Hepatocyte (in vitro differentiated cells): ENCODE measurements around the gene TMEM131.

Experiments
- EZH2 ChIP-seq: fragments of 200-600 bp; sonication (generic); IDR thresholded peaks from 2 replicates; pipeline ENCODE4 v1.6.1; 2016; ENCODE audit warnings: antibody characterized with exemption, mild to moderate bottlenecking, borderline replicate concordance
- TF ChIP-seq, protein P1 (sequence below): fragments of 200-600 bp; sonication (generic); IDR thresholded peaks from 2 replicates; pipeline ENCODE4 v1.5.1; 2016; ENCODE audit warnings: antibody characterized with exemption, mild to moderate bottlenecking; ENCODE audit not compliant: poor library complexity

- TF ChIP-seq, protein P1, sequence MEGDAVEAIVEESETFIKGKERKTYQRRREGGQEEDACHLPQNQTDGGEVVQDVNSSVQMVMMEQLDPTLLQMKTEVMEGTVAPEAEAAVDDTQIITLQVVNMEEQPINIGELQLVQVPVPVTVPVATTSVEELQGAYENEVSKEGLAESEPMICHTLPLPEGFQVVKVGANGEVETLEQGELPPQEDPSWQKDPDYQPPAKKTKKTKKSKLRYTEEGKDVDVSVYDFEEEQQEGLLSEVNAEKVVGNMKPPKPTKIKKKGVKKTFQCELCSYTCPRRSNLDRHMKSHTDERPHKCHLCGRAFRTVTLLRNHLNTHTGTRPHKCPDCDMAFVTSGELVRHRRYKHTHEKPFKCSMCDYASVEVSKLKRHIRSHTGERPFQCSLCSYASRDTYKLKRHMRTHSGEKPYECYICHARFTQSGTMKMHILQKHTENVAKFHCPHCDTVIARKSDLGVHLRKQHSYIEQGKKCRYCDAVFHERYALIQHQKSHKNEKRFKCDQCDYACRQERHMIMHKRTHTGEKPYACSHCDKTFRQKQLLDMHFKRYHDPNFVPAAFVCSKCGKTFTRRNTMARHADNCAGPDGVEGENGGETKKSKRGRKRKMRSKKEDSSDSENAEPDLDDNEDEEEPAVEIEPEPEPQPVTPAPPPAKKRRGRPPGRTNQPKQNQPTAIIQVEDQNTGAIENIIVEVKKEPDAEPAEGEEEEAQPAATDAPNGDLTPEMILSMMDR: no peak
- TF ChIP-seq EZH2: no peak
Measured at GRCh38 chr2:97743913-97744312, 251.8 kb downstream of the TMEM131 start.
